Esophagus (tissue), 2 donors: ENCODE data around the gene DCP1B. TPM values are rescaled to one million over a fixed set of nuclear protein-coding genes. Genes with fewer than 3 reads are reported as not detected.
A peak's percentile ranks its signal among the peaks of the same experiment; 100 is the strongest.

Source experiments
- H3K27ac ChIP-seq, 2 donors: one replicate each; pipeline ENCODE4 v1.5.1; 2013; ENCODE audit warnings: low read depth in 2 of 2, mild to moderate bottlenecking in 2 of 2, inconsistent platforms in 1 of 2, low read length in 1 of 2, moderate library complexity in 1 of 2
- H3K27me3 ChIP-seq, 2 donors: one replicate each; pipeline ENCODE4 v1.6.1; 2013; ENCODE audit warnings: low read length in 2 of 2, control low read depth in 1 of 2, mild to moderate bottlenecking in 1 of 2; ENCODE audit not compliant: insufficient read depth in 2 of 2, control insufficient read depth in 1 of 2
- H3K36me3 ChIP-seq, 2 donors: one replicate each; pipeline ENCODE4 v1.6.1; 2013; ENCODE audit warnings: low read length in 1 of 2; ENCODE audit not compliant: control insufficient read depth in 2 of 2, insufficient read depth in 2 of 2
- H3K4me1 ChIP-seq, 2 donors: one replicate each; pipeline ENCODE4 v1.6.1; 2013; ENCODE audit warnings: low read length in 1 of 2; ENCODE audit not compliant: control insufficient read depth in 2 of 2, insufficient read depth in 2 of 2
- H3K4me3 ChIP-seq, 2 donors: one replicate each; pipeline ENCODE4 v1.5.1; 2013; ENCODE audit warnings: low read length in 2 of 2, mild to moderate bottlenecking in 2 of 2, low read depth in 1 of 2, moderate library complexity in 1 of 2
- H3K9me3 ChIP-seq, 2 donors: one replicate each; pipeline ENCODE4 v1.6.1; 2013; ENCODE audit warnings: mild to moderate bottlenecking in 2 of 2, low read depth in 1 of 2, low read length in 1 of 2, moderate library complexity in 1 of 2; ENCODE audit not compliant: control insufficient read depth in 2 of 2, insufficient read depth in 1 of 2
- WGBS, 2 donors: extraction: QIAGEN DNeasy Blood & Tissue Kit; methylation state at CpG; one replicate each; pipeline ENCODE4 v1.1.7; 2013; 5-methylcytosine and 5-hydroxymethylcytosine counted together
- polyA plus RNA-seq, 2 donors: library from polyadenylated mRNA; stranded (reverse); fragments of 200-250 nt; gene quantifications; one replicate each; pipeline ENCODE4 v1.2.3, GENCODE V29; 2013
- donor health status: healthy with polysubstance abuse.
- donor health status: Bipolar disorder and iron deficiency.

DCP1B gene
- 1 to 10 TPM; 2.6 to 5.2 TPM for polyA plus RNA-seq

GRCh38 chr12:2004113-2004929 lies at the start of gene DCP1B:
DCP1B (minus strand) TSS chr12:2004457; CDS start chr12:2004431, 26 bp downstream.
- Histone ChIP-seq H3K4me3 (peak within 1 kb of the TSS; percentile 73 to 99), H3K4me1 (no peaks in the 10 kb centered on the region), H3K36me3 (no peaks in the 10 kb centered on the region), H3K27ac (peak within 1 kb of the TSS; percentile 90 to 95), H3K9me3 (no peaks in the 10 kb centered on the region), H3K27me3 (no peaks in the 10 kb centered on the region)
- WGBS, 2 donors, result 3 to 4% methylated on average over 53 to 55 of the region's 55 CpGs

- Histone ChIP-seq H3K27me3 (peaks cover 0 to 4% of the 10 kb centered on the region in 2 donors), H3K4me3 (peak overlapping the region; percentile 45 to 66)
- WGBS, 2 donors, result 1% methylated on average over 17 to 60 of the region's 60 CpGs
These were observed 49.4 kb upstream of the DCP1B start for GRCh38 chr12:2053691-2054090.

GRCh38 chr12:2052826-2053678 lies 48.8 kb upstream of the DCP1B start, which contains the start of gene CACNA1C:
CACNA1C (plus strand) TSS chr12:2052987; CDS start chr12:2053563, 576 bp downstream.
- 1% methylated on average over 49 to 90 of the region's 90 CpGs for WGBS, 2 donors
- peaks cover 0 to 4% of the 10 kb centered on the region in 2 donors for H3K27me3 ChIP-seq
- no peaks in the 10 kb centered on the region for H3K36me3 ChIP-seq
- H3K27ac ChIP-seq, result peak within 1 kb of the TSS; percentile 40 to 71
- peaks cover 0 to 2% of the 10 kb centered on the region in 2 donors for H3K4me1 ChIP-seq
- no peaks in the 10 kb centered on the region for H3K9me3 ChIP-seq
- H3K4me3 ChIP-seq, result peak within 1 kb of the TSS; percentile 36 to 66

More at GRCh38 chr12:2053691-2054090, 49.4 kb upstream of the DCP1B start:
- no peaks in the 10 kb centered on the region for H3K9me3 ChIP-seq
- H3K27ac ChIP-seq, result peak overlapping the region; percentile 40 to 71
- peaks cover 0 to 2% of the 10 kb centered on the region in 2 donors for H3K4me1 ChIP-seq
- no peaks in the 10 kb centered on the region for H3K36me3 ChIP-seq

- Histone ChIP-seq H3K36me3 (no peaks in the 10 kb centered on the region), H3K27me3 (peaks cover 0 to 4% of the 10 kb centered on the region in 2 donors), H3K4me1 (peaks cover 0 to 2% of the 10 kb centered on the region in 2 donors), H3K4me3 (peak overlapping the region; percentile 23 to 66), H3K27ac (peak overlapping the region in 1 of 2 donors; percentile 32), H3K9me3 (no peaks in the 10 kb centered on the region)
- WGBS, 2 donors, result 9 to 14% methylated on average over 33 to 52 of the region's 52 CpGs
These were observed 47.7 kb upstream of the DCP1B start for GRCh38 chr12:2051700-2052621.

GRCh38 chr12:2049604-2050540 lies 45.6 kb upstream of the DCP1B start:
- H3K27ac ChIP-seq, result no peak overlapping the region
- H3K36me3 ChIP-seq, result no peaks in the 10 kb centered on the region
- no peak overlapping the region for H3K4me3 ChIP-seq
- WGBS, 2 donors, result 50 to 55% methylated on average over 8 of the region's 8 CpGs
- no peaks in the 10 kb centered on the region for H3K9me3 ChIP-seq
- H3K27me3 ChIP-seq, result peaks cover 0 to 4% of the 10 kb centered on the region in 2 donors
- peaks cover 0 to 2% of the 10 kb centered on the region in 2 donors for H3K4me1 ChIP-seq

GRCh38 chr12:2047752-2048151 lies 43.5 kb upstream of the DCP1B start:
- 84 to 91% methylated on average over 7 of the region's 7 CpGs for WGBS, 2 donors
- no peaks in the 10 kb centered on the region for H3K27me3 ChIP-seq

GRCh38 chr12:2046957-2047356 lies 42.7 kb upstream of the DCP1B start:
- Histone ChIP-seq H3K4me1 (no peaks in the 10 kb centered on the region), H3K36me3 (no peaks in the 10 kb centered on the region), H3K9me3 (no peaks in the 10 kb centered on the region), H3K4me3 (no peak overlapping the region), H3K27ac (no peak overlapping the region), H3K27me3 (no peaks in the 10 kb centered on the region)
- 77 to 81% methylated on average over 4 of the region's 4 CpGs for WGBS, 2 donors

More at GRCh38 chr12:2047752-2048151, 43.5 kb upstream of the DCP1B start:
- Histone ChIP-seq H3K27ac (no peak overlapping the region), H3K9me3 (no peaks in the 10 kb centered on the region), H3K36me3 (no peaks in the 10 kb centered on the region), H3K4me3 (no peak overlapping the region), H3K4me1 (no peaks in the 10 kb centered on the region)

- no peaks in the 10 kb centered on the region for H3K4me1 ChIP-seq
- H3K9me3 ChIP-seq, result no peaks in the 10 kb centered on the region
- H3K27me3 ChIP-seq, result no peaks in the 10 kb centered on the region
- WGBS, 2 donors, result 81 to 84% methylated on average over 6 of the region's 6 CpGs
- no peak overlapping the region for H3K27ac ChIP-seq
- no peak overlapping the region for H3K4me3 ChIP-seq
- H3K36me3 ChIP-seq, result no peaks in the 10 kb centered on the region
These were observed 39.9 kb upstream of the DCP1B start for GRCh38 chr12:2044165-2044564.
